Measurements from ENCODE around the gene FAM184B.

FAM184B gene

DNA sequence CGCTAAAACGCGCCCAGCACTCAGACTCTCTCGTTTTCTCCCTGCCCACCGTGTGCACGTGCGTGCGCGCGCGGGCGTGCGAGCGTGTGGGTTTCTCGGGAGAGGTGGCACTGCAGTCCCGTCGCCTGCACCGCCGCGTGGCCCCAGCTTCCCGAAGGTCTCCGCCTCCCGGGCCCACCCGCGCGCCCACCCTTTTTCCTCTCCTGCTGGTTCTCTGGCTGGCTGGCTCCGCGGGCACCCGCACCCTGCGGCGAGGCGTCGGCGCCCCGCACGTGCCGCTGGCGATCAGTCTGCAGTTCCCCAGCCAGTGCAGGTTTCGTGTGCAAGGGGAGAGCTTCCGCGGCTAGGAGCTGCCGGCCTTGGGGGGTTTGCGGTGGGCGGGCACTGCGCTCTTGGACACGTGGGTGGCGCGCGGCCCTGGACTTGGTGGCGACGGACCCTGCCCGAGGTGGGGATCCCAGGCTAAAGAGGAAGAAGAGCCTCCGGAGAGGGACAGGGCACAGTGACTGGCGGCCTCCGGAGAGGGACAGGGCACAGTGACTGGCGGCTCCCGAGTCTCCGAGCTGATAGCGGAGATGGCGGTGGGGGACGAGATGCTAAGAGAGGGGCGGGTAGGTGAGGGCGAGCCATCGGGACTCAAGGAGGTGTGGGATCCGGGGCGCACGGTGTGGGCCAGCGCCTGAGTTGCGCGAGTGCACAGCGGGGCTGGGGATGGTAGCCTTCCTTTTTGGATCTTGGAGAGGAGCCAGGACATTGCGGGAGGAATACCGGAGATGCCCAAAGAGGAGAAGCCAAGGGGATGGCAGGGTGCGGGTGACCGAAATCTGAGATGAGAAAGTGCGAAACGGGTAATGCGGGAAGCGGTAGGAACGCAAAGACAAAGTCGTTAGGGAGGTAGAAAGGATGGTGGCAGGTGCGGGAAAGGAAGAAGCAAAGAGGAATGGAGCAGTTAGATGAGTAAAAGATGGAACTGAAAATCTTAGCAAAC lies at the start of gene FAM184B:
Gene FAM184B (minus strand): TSS at position 322 of the 988 bp plus-strand sequence. CDS start 322 bp downstream, outside the sequence.
- DNase-seq = no peak

DNA sequence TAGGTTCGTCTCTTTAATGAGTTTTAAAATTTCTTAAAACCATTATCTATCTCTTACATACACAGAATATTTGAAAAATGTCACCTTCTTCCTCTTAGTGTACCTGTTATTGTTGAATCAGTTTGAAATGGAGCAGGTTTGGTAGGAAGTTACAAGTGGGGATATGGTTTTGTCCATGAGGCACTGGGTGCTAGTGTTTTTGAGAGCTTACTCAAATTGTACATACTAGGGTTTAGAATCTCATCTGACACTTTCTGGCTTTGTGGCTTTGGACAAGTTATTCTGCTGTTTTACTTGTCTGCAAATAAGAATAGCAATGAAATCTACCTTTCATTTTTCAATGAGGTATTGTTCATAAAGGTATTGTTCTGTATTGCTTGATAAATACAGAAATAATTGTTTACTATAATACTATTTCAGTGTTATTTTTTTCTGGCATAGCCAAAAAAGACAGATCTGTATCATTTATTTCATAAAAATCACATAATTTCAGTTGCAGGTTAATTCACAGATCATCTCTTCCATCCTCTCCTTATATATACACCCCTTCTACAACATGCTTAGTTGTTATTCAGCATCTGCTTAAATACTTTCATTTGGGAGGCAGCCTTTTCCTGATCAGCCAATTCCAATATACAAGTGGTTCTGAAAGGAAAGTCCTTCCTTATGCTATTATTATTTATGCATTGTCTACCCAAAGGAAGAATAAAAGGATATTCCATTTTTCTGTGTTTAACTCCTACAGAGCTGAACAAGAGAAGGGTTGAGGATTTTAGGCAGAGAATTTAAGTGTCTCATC lies 42.6 kb upstream of the FAM184B start:
- no peak for DNase-seq

DNA sequence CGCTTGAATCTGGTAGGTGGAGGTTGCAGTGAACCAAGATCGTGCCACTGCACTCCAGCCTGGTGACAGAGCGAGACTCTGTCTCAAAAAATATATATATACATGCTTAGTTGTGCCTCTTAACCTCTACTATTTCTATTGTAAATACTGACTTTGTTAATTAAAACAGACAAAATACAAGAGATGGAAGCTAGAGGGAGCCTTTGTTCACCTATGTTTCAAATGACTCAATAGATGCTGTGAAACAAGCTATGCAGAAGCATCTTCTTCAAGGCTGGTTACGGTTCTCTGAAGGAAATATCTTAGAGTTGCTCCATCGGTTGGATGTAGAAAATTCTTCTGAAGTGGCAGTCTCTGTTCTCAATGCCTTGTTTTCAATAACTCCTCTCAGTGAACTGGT lies 35.6 kb upstream of the FAM184B start:
- DNase-seq = no peak

DNA sequence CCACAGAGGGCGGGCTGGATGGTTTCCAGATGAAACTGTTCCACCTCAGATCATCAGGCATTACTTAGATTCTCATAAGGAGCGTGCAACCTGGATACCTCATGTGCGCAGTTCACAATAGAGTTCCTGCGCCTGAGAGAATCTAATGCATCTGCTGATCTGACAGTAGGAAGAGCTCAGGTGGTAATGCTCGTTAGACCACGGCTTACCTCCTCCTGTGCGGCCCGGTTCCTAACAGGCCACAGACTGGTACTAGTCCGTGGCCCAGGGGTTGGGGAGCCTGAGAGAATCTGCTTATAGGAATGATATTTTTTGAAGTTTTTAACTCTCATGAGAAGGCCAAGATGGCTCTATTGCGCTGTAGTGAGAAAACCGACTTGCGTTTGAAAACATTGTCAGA lies 34.7 kb upstream of the FAM184B start:
- no peak for DNase-seq

DNA sequence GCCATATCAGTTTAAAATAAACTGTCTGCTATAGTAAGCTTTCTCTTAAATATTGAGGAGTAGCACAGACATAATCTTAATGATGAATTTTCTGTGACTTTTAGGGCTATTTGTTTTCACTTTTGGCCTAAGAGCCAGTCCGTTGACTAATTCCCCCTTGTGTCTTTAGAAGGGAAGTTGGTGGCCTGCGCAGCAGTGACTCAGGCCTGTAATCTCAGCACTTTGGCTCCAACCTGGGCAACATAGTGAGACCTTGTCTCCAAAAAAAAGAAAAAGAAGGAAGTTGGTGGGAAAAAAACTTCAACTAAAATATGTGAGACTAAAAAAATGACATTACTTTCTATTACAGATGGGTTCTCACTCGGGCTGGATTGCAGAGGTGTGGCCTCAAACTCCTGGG lies 32.7 kb upstream of the FAM184B start:
- DNase-seq = no peak

DNA sequence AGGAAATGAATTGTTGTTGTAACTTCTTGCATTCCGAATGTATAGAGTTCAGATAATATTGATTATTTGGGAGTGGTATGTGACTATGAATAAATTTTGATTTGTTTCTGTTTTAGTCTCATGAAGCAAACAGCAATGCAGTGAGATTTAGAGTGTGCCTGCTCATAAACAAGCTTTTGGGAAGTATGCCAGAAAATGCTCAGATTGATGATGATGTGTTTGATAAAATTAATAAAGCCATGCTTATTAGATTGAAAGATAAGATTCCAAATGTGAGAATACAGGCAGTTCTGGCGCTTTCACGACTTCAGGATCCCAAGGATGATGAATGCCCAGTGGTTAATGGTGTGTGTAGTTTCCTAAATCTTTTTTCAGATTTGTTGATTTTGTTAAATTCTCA lies 31.4 kb upstream of the FAM184B start:
- no peak for DNase-seq

DNA sequence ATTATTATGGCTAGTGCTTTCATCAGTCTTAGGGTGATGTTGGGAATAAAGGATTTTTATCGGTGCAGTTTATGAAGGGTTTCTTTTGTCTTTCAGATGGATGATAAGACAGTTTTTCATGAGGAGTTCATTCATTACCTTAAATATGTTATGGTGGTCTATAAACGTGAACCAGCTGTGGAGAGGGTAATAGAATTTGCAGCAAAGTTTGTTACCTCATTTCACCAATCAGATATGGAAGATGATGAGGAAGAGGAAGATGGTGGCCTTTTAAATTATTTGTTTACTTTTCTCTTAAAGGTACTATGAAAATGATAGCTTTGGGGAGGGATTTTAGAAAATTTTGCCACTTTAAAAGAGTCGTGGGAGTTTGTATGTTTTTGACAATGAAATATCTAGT lies 30.7 kb upstream of the FAM184B start:
- DNase-seq = no peak

DNA sequence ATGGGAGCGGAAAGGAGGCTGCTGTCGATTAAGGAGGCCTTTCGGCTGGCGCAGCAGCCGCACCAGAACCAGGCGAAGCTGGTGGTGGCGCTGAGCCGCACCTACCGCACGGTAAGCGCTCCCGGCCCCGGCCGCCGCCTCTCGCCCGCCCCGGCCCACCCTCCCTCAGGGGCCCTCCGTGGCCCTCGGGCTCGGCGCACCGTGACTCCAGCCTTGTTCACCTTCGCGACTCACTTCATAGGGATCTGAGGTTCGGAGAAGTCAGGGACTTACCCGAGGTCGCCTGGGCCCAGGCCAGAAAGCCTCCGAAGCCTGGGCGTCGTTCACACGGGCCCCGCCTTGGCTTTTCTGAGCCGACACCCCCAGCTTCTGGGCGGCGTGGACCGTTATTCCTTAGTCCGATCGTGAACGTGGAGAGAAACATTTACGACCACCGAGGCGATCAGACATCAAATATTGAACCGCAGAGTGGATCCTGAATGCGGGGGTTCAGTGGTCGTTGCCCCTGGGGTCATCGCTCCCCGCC lies 29.7 kb upstream of the FAM184B start:
- no peak for DNase-seq

DNA sequence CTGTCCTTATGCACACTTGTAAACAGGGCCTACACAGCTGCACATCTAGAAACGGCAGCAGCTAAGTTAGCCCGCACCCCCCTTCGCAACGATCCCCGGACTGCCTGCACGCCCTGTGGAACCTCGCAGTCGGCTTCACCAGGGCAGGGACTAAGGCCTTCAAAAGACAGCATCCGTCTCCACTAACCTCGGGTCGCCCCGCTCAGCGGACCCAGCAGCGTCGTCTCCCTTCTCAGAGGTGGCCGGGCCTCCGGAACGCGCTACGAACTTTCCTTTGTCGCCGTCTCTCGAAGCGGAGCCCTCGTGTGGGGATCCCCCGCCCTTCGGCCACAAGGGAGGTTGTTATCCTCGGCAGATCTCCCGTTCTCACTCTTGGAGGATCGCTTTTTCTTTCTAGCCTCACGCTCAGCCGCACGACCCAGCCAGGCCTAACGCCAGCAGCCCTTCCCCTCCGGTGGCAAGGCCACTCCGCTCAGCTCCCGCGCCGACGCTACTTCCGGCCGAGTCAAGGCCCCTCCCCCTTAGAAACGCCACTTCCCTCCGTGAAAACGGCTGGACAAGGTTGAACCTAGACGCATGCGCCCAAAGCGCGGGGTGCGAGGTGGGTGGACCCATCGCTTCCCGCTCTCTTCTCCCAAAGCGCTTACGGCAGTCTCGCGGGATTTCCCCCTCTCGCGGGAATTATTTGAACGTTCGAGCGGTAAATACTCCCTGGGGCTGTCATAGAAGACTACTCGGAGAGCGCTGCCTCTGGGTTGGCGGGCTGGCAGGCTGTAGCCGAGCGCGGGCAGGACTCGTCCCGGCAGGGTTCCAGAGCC lies 29.0 kb upstream of the FAM184B start, which contains the start of the genes DCAF16 and NCAPG:
Gene DCAF16 (minus strand): TSS at position 498 of the 818 bp plus-strand sequence. CDS start 6,616 bp downstream, outside the sequence.
Gene NCAPG (plus strand): TSS at position 720 of the 818 bp plus-strand sequence. CDS start 99 bp downstream, outside the sequence.
- DNase-seq = peak; percentile 99

DNA sequence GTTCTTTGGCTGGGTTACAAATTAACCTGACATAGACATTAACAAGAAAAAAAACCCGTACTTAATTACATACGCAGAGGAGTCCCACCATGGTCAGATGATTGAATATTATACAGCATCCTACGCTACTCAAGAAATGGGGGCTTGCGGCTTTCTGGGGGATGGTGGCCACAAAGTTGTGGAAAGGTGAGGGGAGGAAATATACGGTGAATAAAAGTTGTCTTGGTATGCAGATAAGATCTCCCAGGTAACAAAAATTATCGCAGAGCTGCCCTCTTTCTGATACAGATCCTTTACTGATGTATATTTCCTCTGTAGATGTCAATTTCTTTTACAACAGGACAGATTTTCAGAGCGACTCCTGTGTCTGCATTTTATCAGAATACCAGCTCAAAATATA lies 28.2 kb upstream of the FAM184B start:
- DNase-seq = no peak

DNA sequence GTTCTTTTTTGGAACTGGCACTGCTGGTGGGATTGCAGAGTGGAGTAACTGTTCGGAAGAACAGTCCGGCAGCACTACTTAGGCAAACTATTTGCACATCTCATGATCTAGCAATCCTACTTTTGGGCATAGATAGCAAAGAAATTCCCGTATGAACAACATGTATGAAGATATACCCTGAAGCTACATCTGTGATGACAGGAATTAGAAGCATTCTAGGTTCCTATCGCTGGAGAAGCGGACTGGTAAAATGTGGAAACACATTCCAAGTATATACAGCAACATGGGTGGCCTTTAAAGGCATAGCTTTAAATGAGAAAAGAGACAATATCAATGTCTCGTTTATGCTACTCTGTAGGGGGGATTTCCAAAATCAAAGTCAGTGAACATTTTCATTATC lies 26.0 kb upstream of the FAM184B start:
- DNase-seq = no peak

DNA sequence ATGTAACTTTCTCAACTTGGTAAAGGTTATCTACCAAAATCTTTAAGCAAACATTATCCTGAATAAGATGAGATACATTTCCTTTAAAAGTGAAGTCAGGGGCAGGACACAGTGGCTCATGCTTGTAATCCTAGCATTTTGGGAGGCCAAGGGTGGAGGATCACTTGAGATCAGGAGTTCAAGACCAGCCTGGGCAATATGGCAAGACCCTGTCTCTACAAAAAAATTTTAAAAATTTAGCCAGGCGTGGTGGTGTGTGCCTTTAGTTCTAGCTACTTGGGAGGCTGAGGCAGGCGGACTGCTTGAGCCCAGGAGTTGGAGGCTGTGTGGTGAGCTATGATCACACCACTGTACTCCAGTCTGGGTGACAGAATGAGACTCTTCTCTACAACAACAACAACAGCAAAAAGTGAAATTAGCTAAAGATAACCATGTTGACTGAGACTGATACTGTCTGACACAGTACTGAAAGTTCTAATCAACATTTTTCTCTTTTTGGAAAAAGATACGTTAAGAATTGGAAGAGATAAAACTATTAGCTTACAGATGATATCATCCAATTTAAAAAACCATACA lies 24.2 kb upstream of the FAM184B start:
- DNase-seq = no peak

DNA sequence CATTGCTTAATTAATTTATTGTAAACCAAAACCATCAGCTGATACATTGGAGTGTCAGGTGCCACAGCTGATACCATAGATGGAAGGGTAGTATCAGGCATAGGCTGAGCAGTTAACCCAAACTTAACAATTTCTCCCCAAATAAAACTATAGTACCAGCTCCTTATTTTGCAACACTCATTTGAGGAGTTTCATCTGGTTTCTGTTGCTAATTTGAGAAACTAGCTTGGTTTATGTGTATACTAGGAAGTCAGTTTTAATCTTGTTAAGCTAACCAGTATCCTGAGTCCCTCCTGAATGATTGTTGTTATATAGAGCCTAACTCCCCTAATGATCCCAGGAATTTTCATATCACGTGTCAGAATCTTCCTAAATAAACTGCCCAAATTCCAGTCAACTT lies 16.4 kb upstream of the FAM184B start:
- DNase-seq = no peak

DNA sequence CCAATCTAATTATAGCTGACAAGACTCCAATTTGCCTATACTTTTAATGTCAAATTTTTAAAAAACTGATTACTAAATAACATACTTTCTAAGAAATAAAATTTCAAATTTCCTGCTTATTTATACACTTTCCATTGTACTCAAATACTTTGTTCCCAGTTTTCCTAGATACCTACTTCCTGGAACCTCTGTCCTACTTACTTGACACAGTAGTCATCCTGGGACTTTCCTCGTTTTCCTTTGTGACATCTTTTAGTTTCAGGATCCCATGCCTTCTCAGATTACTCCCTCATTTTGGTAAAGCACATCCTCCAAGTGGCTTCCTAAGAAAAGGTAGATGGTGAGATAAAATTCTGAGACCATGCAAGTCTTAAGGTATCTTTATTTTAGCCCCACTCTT lies 13.3 kb upstream of the FAM184B start:
- DNase-seq = no peak

DNA sequence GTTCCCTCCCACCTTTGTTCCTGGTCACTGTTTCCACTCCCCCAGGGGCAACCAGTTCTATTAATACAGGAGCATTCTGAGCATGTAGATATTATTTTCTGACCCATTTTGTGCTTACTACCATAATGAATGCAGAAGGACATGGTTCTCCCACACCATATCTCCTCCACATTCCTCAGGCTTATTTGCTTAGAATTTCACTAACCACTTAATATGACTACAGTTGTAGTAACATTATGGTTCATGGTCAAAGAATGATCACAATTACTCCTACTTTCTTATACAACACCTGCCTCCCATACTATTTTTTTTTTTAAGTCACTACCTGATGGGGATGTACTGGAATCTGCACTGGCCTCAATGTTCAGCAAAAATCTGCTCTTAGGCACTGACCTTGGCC lies 7.5 kb upstream of the FAM184B start:
- no peak for DNase-seq

DNA sequence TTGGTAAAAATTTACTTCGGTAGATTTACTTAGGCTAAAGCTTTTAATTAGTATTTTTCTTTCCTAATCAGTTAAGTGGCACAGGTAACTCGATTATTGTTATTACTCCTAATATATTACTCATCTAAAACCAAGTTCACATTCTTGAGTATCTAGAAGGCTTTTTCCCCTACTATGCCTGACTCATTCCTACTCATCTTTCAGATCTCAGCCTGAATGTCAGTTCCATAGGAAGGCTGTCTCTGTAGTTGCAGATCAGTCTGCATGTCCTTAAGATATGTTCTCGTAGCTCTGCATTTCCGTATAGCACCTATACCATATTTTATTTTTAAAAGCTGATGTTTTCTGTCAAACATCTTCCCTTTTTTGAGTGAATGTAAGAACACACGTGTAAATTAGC lies 5.9 kb upstream of the FAM184B start:
- no peak for DNase-seq

DNA sequence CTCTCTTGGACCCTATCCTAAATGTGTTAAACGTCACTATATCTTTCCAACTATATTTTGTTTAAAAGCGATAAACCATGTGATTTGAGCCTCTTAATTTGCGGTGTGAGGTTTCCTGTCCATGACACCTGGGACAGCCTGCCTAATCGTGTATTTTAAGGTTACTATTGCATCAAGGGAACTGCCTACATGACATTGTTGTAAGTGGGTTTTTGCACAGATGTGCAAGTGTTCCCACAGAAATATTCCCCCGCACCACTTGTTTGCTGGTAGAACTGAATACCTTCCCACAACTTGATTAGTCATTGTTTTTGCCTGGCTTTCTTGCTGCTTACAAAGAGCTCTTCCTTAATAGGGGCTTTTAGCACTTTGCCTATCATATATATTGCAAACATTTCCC lies 5.1 kb upstream of the FAM184B start:
- no peak for DNase-seq

DNA sequence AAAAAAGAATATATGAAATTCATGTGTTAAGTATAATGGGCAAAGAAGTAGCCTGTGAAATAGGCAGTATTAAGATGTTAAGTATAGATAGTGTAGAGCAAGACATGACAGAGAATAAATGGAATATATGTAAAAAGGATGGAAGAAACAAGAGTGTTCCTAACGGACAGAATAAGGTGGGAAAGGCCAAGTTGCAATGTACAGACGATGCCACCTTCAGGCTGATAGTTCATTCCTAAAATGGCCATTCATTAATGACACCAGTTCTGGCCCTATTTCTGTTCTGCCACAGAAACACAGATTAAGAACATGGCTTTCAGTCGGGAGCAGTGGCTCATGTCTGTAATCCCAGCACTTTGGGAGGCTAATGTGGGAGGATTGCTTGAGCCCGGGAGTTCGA lies 4.4 kb upstream of the FAM184B start:
- no peak for DNase-seq

DNA sequence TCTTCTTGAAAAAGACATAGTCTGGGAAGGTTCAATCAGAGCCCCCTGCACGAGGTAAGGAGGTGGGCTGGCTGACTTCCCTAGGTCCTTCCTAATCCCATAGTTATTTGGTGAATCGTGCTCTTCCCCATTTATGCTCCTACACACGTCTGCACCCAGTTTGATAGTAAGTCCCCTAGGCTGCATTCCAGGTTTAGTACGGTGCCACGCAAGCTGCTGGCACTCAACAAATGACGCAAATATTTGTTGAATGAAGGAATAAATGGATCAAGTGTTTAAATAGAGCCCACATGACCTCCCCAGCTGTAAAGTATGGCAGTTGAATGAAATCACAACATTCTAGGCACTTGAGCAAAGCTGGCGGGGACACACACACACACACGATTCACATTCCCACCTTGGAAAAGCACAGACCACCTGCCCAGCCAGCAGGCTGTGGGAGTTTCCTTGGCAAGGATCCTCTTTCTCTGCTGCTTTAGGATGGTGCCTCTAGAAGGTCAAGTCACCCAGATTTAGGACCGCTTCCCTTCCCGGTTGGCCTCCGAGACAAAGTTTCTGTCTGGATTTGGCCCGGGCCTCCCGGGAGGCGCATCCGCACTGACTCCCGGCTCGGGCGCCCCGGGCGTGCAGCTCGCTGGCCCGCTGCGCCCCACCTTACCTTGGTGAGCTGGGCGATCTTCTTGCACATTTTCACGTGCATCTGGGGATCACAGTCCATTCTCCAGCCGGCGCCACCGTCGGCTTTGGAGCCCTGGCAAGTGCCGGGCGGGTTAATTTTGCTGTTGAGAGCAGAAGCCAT lies 721 bp downstream of the FAM184B start:
- DNase-seq = no peak

DNA sequence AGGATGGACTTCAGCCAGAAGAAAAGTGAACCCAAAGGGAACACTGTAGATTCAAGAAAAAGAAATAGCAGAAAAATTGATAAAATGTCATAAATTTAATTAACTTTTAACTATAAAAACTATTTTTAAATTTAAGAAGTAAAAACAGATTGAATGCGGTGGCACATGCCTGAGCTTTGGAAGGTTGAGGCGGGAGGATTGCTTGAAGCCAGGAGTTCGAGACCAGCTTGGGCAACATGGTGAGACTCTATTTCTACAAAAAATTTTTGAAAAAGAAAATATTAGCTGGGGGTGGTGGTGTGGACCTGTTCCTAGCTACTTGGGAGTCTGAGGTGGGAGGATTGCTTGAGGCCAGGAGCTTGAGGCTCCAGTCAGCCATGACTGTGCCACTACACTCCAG lies 3.0 kb downstream of the FAM184B start:
- no peak for DNase-seq

DNA sequence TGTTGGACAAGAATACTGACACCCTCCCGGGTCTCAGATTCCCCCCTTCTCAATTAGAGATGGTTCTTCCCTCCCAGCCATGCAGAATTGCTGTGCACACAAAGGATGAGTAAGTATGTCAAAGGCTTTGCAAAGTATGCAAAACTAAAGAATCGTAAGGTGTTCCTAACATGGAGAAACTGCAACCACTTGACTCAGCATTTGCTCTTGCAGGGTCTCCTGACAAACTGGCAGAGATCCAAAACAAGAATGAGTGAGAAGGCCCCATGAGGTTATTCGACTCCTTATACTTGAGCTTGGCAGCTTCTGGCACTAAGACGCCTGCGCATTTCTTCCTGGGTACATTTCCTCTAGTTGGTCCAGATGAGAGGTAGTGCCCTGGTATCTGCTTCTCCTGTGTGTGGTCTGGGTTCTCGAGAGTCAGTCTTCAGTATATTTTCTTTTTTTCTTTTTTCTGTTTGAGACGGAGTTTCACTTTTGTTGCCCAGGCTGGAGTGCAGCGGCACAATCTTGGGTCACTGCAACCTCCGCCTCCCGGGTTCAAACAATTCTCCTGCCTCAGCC lies 8.2 kb downstream of the FAM184B start:
- DNase-seq = no peak

Data from activated T-cell treated with anti-CD3 and anti-CD28 coated beads for 4 hours (primary cell).